GM12873 (cell line): ENCODE measurements around the gene RPL7A.

ENCODE experiments used
- CTCF ChIP-seq: IDR thresholded peaks from 2 replicates; pipeline ENCODE4 v1.5.1; 2012; ENCODE audit warnings: low read depth, mild to moderate bottlenecking, moderate library complexity, low read length, control low read depth; ENCODE audit not compliant: insufficient read depth; ENCODE audit errors: missing control alignments

RPL7A gene

GRCh38 chr9:133332381-133332730 lies 15.7 kb upstream of the RPL7A start:
- no peak for TF ChIP-seq CTCF

- no peak for TF ChIP-seq CTCF
These were observed 15.0 kb upstream of the RPL7A start for GRCh38 chr9:133333011-133333410.

GRCh38 chr9:133333566-133333965 lies 14.5 kb upstream of the RPL7A start:
- no peak for TF ChIP-seq CTCF

GRCh38 chr9:133334161-133334560 lies 13.9 kb upstream of the RPL7A start:
- TF ChIP-seq CTCF = no peak

GRCh38 chr9:133335924-133336811 lies 11.8 kb upstream of the RPL7A start, which contains the start of gene SURF6:
Gene SURF6, minus strand, starts transcription at chr9:133336188. Its CDS starts 56 bp downstream, at chr9:133336132.
- TF ChIP-seq CTCF = no peak

GRCh38 chr9:133339641-133340040 lies 8.4 kb upstream of the RPL7A start:
- no peak for TF ChIP-seq CTCF

GRCh38 chr9:133340256-133340655 lies 7.8 kb upstream of the RPL7A start:
- TF ChIP-seq CTCF = no peak
